Endodermal cell (in vitro differentiated cells): ENCODE measurements around the gene CCR5AS.
"Not testable (repeated sequence)": the region's sequence is repeated elsewhere in the genome, so short reads cannot be mapped to it uniquely, and the experiment has no call there.

ENCODE experiments used
- DNase-seq: peaks from one replicate; pipeline ENCODE4 v3.0.0-alpha.2; 2017
- H3K27ac ChIP-seq: 2 replicates; pipeline ENCODE4 v1.5.1; 2013; ENCODE audit warnings: mild to moderate bottlenecking, low read depth, low read length, moderate library complexity
- H3K27me3 ChIP-seq: 2 replicates; pipeline ENCODE4 v1.6.1; 2013; ENCODE audit warnings: mild to moderate bottlenecking, low read length, moderate library complexity; ENCODE audit not compliant: insufficient read depth, control insufficient read depth, poor library complexity, severe bottlenecking
- H3K36me3 ChIP-seq: 2 replicates; pipeline ENCODE4 v1.7.0; 2013; ENCODE audit warnings: mild to moderate bottlenecking, low read length, moderate library complexity; ENCODE audit not compliant: control insufficient read depth, insufficient read depth
- H3K4me1 ChIP-seq: one replicate; pipeline ENCODE4 v1.7.0; 2013; ENCODE audit warnings: low read length; ENCODE audit not compliant: control insufficient read depth, insufficient read depth
- H3K4me3 ChIP-seq: 2 replicates; pipeline ENCODE4 v1.5.1; 2013; ENCODE audit warnings: mild to moderate bottlenecking, low read length, moderate library complexity
- H3K9ac ChIP-seq: 2 replicates; pipeline ENCODE4 v1.6.1; 2013; ENCODE audit warnings: mild to moderate bottlenecking, low read length, moderate library complexity; ENCODE audit not compliant: poor library complexity, severe bottlenecking; ENCODE audit errors: extremely low read depth
- H3K9me3 ChIP-seq: 2 replicates; pipeline ENCODE4 v1.6.1; 2013; ENCODE audit warnings: mild to moderate bottlenecking, low read length, moderate library complexity; ENCODE audit not compliant: control insufficient read depth
- H3K27ac Mint-ChIP-seq: 2 replicates; pipeline ENCODE4 v1.8.0; 2020; ENCODE audit warnings: mixed read lengths
- H3K27me3 Mint-ChIP-seq: 2 replicates; pipeline ENCODE4 v1.8.0; 2021; ENCODE audit warnings: mild to moderate bottlenecking, mixed read lengths; ENCODE audit not compliant: insufficient read depth
- H3K36me3 Mint-ChIP-seq: 2 replicates; pipeline ENCODE4 v1.8.0; 2020; ENCODE audit warnings: low read depth, mixed read lengths
- H3K4me1 Mint-ChIP-seq: 2 replicates; pipeline ENCODE4 v1.8.0; 2020; ENCODE audit warnings: mixed read lengths
- H3K4me3 Mint-ChIP-seq: 2 replicates; pipeline ENCODE4 v1.8.0; 2020; ENCODE audit warnings: mild to moderate bottlenecking, moderate library complexity, mixed read lengths
- H3K9me3 Mint-ChIP-seq: 2 replicates; pipeline ENCODE4 v1.8.0; 2020; ENCODE audit warnings: mild to moderate bottlenecking, mixed read lengths
- CTCF ChIP-seq: fragments of 200-600 bp; sonication (generic); conservative IDR thresholded peaks from 2 replicates; pipeline ENCODE4 v1.5.0; 2021; ENCODE audit warnings: antibody characterized with exemption, mild to moderate bottlenecking
- WGBS, 2 experiments: methylation state at CpG; one replicate each; pipeline versions ENCODE4 v1.1.5 to v1.1.7; 2013; ENCODE audit warnings: missing lambda C conversion rate in 2 of 2, mixed read lengths in 1 of 2; ENCODE audit not compliant: insufficient coverage in 1 of 2, insufficient read length in 1 of 2; 5-methylcytosine and 5-hydroxymethylcytosine counted together

The CCR5AS gene

DNA sequence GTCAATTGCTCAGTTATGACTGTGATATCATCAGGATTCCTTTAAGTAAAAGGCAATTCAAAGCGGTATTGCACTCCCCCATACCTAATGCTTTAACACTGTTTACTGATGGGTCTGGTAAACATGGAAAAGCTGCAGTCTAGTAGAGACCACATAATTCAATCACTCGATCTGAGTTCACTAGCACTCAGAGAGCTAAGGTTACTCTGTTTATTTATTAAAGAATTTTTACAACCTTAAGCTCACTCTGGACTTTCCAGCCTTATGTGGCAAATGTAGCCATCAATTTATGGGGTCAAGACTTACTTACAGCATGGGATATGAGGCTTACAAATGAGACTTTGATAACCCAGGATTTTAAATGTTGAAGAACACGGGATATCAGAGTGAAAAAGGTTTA, 71.3 kb downstream of the CCR5AS start:
- Histone ChIP-seq H3K4me1 (no peaks in the 10 kb centered on the region), H3K4me3 (no peak overlapping the region), H3K27me3 (no peaks in the 10 kb centered on the region), H3K9ac (no peak overlapping the region), H3K27ac (no peak overlapping the region), H3K9me3 (peaks cover 38% of the 10 kb centered on the region), H3K36me3 (no peaks in the 10 kb centered on the region)
- no peak for DNase-seq
- H3K4me1 Mint-ChIP-seq = no peaks in the 10 kb centered on the region
- 89 to 100% methylated on average over 2 to 3 of the region's 3 CpGs for WGBS, 2 experiments
- no peak for TF ChIP-seq CTCF
- H3K27ac Mint-ChIP-seq = no peak overlapping the region
- peaks cover 41% of the 10 kb centered on the region for H3K9me3 Mint-ChIP-seq
- peaks cover 10% of the 10 kb centered on the region for H3K27me3 Mint-ChIP-seq
- no peak overlapping the region for H3K4me3 Mint-ChIP-seq
- no peaks in the 10 kb centered on the region for H3K36me3 Mint-ChIP-seq

GRCh38 chr3:46334741-46335478, 72.0 kb downstream of the CCR5AS start:
- no peaks in the 10 kb centered on the region for H3K36me3 Mint-ChIP-seq
- peaks cover 33% of the 10 kb centered on the region for H3K9me3 ChIP-seq
- DNase-seq = no peak
- H3K36me3 ChIP-seq = no peaks in the 10 kb centered on the region
- no peak overlapping the region for H3K27ac Mint-ChIP-seq
- no peaks in the 10 kb centered on the region for H3K27me3 ChIP-seq
- peaks cover 37% of the 10 kb centered on the region for H3K9me3 Mint-ChIP-seq
- no peaks in the 10 kb centered on the region for H3K4me1 Mint-ChIP-seq
- no peak overlapping the region for H3K27ac ChIP-seq
- no peak for TF ChIP-seq CTCF
- H3K4me3 ChIP-seq = no peak overlapping the region
- WGBS, 2 experiments = 67 to 86% methylated on average over 1 to 4 of the region's 4 CpGs
- no peak overlapping the region for H3K4me3 Mint-ChIP-seq
- H3K4me1 ChIP-seq = no peaks in the 10 kb centered on the region
- peaks cover 10% of the 10 kb centered on the region for H3K27me3 Mint-ChIP-seq
- no peak overlapping the region for H3K9ac ChIP-seq

DNA sequence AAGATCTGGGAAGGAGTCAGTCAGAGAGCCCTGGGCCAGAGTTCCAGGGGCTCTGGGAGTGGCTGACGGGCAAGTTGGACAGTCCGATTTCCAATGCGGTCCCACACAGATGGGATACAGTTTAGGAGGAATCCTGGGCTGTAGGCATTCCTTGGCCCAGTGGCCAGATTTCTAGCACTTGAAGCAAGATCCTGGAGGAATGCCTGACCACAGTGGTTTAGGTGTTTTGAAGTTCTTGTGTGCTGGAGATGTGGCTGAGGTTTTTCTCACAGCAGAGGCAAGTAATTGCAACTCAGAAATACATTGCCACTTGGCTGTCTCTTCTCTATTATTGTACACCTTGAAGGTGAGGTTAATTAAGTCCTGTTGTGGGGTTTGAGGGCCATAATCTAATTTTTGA, 76.2 kb downstream of the CCR5AS start:
- 80 to 85% methylated on average over 3 of the region's 3 CpGs for WGBS, 2 experiments
- not testable (repeated sequence) for H3K4me1 Mint-ChIP-seq, H3K36me3 Mint-ChIP-seq, H3K27ac ChIP-seq, H3K36me3 ChIP-seq, H3K9me3 Mint-ChIP-seq, H3K4me3 Mint-ChIP-seq, H3K4me3 ChIP-seq, H3K9ac ChIP-seq, DNase-seq, H3K27me3 Mint-ChIP-seq, H3K27me3 ChIP-seq, H3K4me1 ChIP-seq, H3K27ac Mint-ChIP-seq
- H3K9me3 ChIP-seq = peaks cover 12% of the 10 kb centered on the region
